OCI-LY1 (cell line): ENCODE data around the gene TERT.

ENCODE experiments used
- H2AFZ ChIP-seq: fragments of 200-600 bp; sonication (generic), shearing (Covaris generic); 2 replicates; pipeline ENCODE4 v1.6.0; 2014; ENCODE audit warnings: antibody characterized with exemption, mild to moderate bottlenecking, low read length
- H3F3A ChIP-seq: fragments of 200-600 bp; sonication (generic), shearing (Covaris generic); 2 replicates; pipeline ENCODE4 v1.6.0; 2014; ENCODE audit warnings: mild to moderate bottlenecking, antibody characterized with exemption, low read length, moderate library complexity; ENCODE audit not compliant: insufficient read depth
- H3K27ac ChIP-seq: fragments of 200-600 bp; sonication (generic); 2 replicates; pipeline ENCODE4 v1.5.1; 2014; ENCODE audit warnings: low read length, mixed run types, mild to moderate bottlenecking, low read depth; ENCODE audit not compliant: poor library complexity, severe bottlenecking
- H3K27me3 ChIP-seq: fragments of 200-600 bp; sonication (generic); 2 replicates; pipeline ENCODE4 v1.6.0; 2014; ENCODE audit warnings: antibody characterized with exemption, mild to moderate bottlenecking, low read length, moderate library complexity; ENCODE audit not compliant: insufficient read depth
- H3K36me3 ChIP-seq: fragments of 200-600 bp; sonication (generic); 2 replicates; pipeline ENCODE4 v1.6.1; 2014; ENCODE audit warnings: mild to moderate bottlenecking, antibody characterized with exemption, low read length, moderate library complexity, mixed read lengths; ENCODE audit not compliant: insufficient read depth
- H3K4me1 ChIP-seq: fragments of 200-600 bp; sonication (generic); 2 replicates; pipeline ENCODE4 v1.5.1; 2014; ENCODE audit warnings: mild to moderate bottlenecking, low read length, moderate library complexity; ENCODE audit not compliant: insufficient read depth, severe bottlenecking
- H3K4me2 ChIP-seq: fragments of 200-600 bp; sonication (generic), shearing (Covaris generic); 2 replicates; pipeline ENCODE4 v1.6.1; 2014; ENCODE audit warnings: low read length
- H3K4me3 ChIP-seq: fragments of 200-600 bp; sonication (generic); 2 replicates; pipeline ENCODE4 v1.5.1; 2014; ENCODE audit warnings: low read length, low read depth, mild to moderate bottlenecking, mixed read lengths; ENCODE audit not compliant: poor library complexity, severe bottlenecking
- H3K79me2 ChIP-seq: fragments of 200-600 bp; shearing (Covaris generic); 2 replicates; pipeline ENCODE4 v1.6.1; 2016; ENCODE audit warnings: mixed run types, low read length, mixed read lengths; ENCODE audit not compliant: insufficient read depth
- H3K9ac ChIP-seq: fragments of 200-600 bp; sonication (generic), shearing (Covaris generic); 2 replicates; pipeline ENCODE4 v1.6.1; 2014; ENCODE audit warnings: mild to moderate bottlenecking, low read length, mixed read lengths
- H3K9me2 ChIP-seq: fragments of 200-600 bp; sonication (generic), shearing (Covaris generic); 2 replicates; pipeline ENCODE4 v1.6.1; 2014; ENCODE audit warnings: low read depth, mild to moderate bottlenecking, low read length, mixed read lengths
- H3K9me3 ChIP-seq: fragments of 200-600 bp; shearing (Covaris generic); 2 replicates; pipeline ENCODE4 v1.6.1; 2014; ENCODE audit warnings: low read length, mixed read lengths
- H4K20me1 ChIP-seq: fragments of 200-600 bp; sonication (generic), shearing (Covaris generic); 2 replicates; pipeline ENCODE4 v1.6.0; 2016; ENCODE audit warnings: mild to moderate bottlenecking, low read length; ENCODE audit not compliant: insufficient read depth
- CTCF ChIP-seq: fragments of 200-600 bp; sonication (generic), shearing (Covaris generic); IDR thresholded peaks from 2 replicates; pipeline ENCODE4 v1.5.1; 2017; ENCODE audit warnings: mild to moderate bottlenecking, antibody characterized with exemption, low read length, moderate library complexity, mixed read lengths
- EZH2 ChIP-seq: fragments of 200-600 bp; sonication (generic), shearing (Covaris generic); IDR thresholded peaks from 2 replicates; pipeline ENCODE4 v1.8.0; 2017; ENCODE audit warnings: borderline replicate concordance, mixed run types, mild to moderate bottlenecking, antibody characterized with exemption, low read length, moderate library complexity, mixed read lengths

TERT gene

GRCh38 chr5:1314564-1314982, 19.7 kb upstream of the TERT start:
- TF ChIP-seq CTCF (no peak), EZH2 (no peak)
- no peaks in the 10 kb centered on the region for H3K27me3 ChIP-seq
- H2AFZ ChIP-seq = no peak overlapping the region
- H3F3A ChIP-seq = peaks cover 18% of the 10 kb centered on the region
- H3K27ac ChIP-seq = peak overlapping the region; percentile 100
- H3K79me2 ChIP-seq = no peaks in the 10 kb centered on the region
- peak overlapping the region; percentile 81 for H3K9ac ChIP-seq
- peaks cover 16% of the 10 kb centered on the region; the same call in 1 of the 2 replicates for H3K9me3 ChIP-seq
- H3K36me3 ChIP-seq = peaks cover 25% of the 10 kb centered on the region
- peak overlapping the region; percentile 54 for H3K4me3 ChIP-seq
- no peaks in the 10 kb centered on the region for H4K20me1 ChIP-seq
- peak overlapping the region; percentile 79 for H3K4me2 ChIP-seq
- no peaks in the 10 kb centered on the region for H3K9me2 ChIP-seq
- H3K4me1 ChIP-seq = peaks cover 61% of the 10 kb centered on the region

- H3K27me3 ChIP-seq = no peaks in the 10 kb centered on the region
- H3K9ac ChIP-seq = peak overlapping the region; percentile 81
- no peaks in the 10 kb centered on the region for H3K79me2 ChIP-seq
- H3K27ac ChIP-seq = peak overlapping the region; percentile 100
- H3F3A ChIP-seq = peaks cover 18% of the 10 kb centered on the region
- peaks cover 11% of the 10 kb centered on the region for H3K36me3 ChIP-seq
- no peaks in the 10 kb centered on the region for H4K20me1 ChIP-seq
- TF ChIP-seq CTCF (no peak), EZH2 (no peak)
- no peaks in the 10 kb centered on the region for H3K9me2 ChIP-seq
- peak overlapping the region; percentile 79 for H3K4me2 ChIP-seq
- H3K4me1 ChIP-seq = peaks cover 61% of the 10 kb centered on the region
- peaks cover 16% of the 10 kb centered on the region for H3K9me3 ChIP-seq
- H2AFZ ChIP-seq = no peak overlapping the region
- peak overlapping the region; percentile 54 for H3K4me3 ChIP-seq
Observed at GRCh38 chr5:1312993-1313833, 18.3 kb upstream of the TERT start.

- Histone ChIP-seq H3K9me2 (no peaks in the 10 kb centered on the region), H3K4me3 (no peak overlapping the region), H3K27me3 (no peaks in the 10 kb centered on the region), H3K36me3 (peaks cover under 1% of the 10 kb centered on the region), H3K79me2 (no peaks in the 10 kb centered on the region), H4K20me1 (no peaks in the 10 kb centered on the region), H3K4me1 (peaks cover 54% of the 10 kb centered on the region), H3K9me3 (peaks cover 16% of the 10 kb centered on the region), H3F3A (peaks cover 13% of the 10 kb centered on the region; the same call in 1 of the 2 replicates), H3K27ac (peak overlapping the region; percentile 100), H2AFZ (no peak overlapping the region), H3K9ac (no peak overlapping the region), H3K4me2 (no peak overlapping the region)
- TF ChIP-seq EZH2 = no peak
- no peak for TF ChIP-seq CTCF
Observed at GRCh38 chr5:1312206-1312605, 17.3 kb upstream of the TERT start.
